HG03520 (cell line): Measurements from ENCODE around the gene RPS21.

Experiments used
- ATAC-seq: cut with Tn5 transposase; IDR thresholded peaks from one replicate; pipeline ENCODE4 v1.9.1; 2021; ENCODE audit warnings: mild to moderate bottlenecking, moderate library complexity; ENCODE audit not compliant: unreplicated experiment

Gene RPS21

GRCh38 chr20:62353289-62354030, 33.4 kb upstream of the RPS21 start:
- no peak for ATAC-seq

- no peak for ATAC-seq
Measured at GRCh38 chr20:62354031-62354808, 32.7 kb upstream of the RPS21 start.

GRCh38 chr20:62354811-62355341, 32.0 kb upstream of the RPS21 start:
- ATAC-seq, result no peak

GRCh38 chr20:62355516-62355877, 31.4 kb upstream of the RPS21 start:
- ATAC-seq, result no peak

- ATAC-seq, result no peak
Measured at GRCh38 chr20:62355878-62356588, 30.9 kb upstream of the RPS21 start.

- no peak for ATAC-seq
Measured at GRCh38 chr20:62356589-62357186, 30.2 kb upstream of the RPS21 start.

GRCh38 chr20:62357187-62357667, 29.7 kb upstream of the RPS21 start:
- ATAC-seq, result no peak

GRCh38 chr20:62357681-62358080, 29.2 kb upstream of the RPS21 start:
- no peak for ATAC-seq

GRCh38 chr20:62358171-62359042, 28.5 kb upstream of the RPS21 start:
- no peak for ATAC-seq

GRCh38 chr20:62359043-62359490, 27.8 kb upstream of the RPS21 start:
- ATAC-seq, result no peak

- ATAC-seq, result no peak
Measured at GRCh38 chr20:62359491-62360121, 27.3 kb upstream of the RPS21 start.

GRCh38 chr20:62360854-62361798, 25.8 kb upstream of the RPS21 start:
- no peak for ATAC-seq

- no peak for ATAC-seq
Measured at GRCh38 chr20:62361799-62362589, 24.9 kb upstream of the RPS21 start.

- ATAC-seq, result no peak
Measured at GRCh38 chr20:62362590-62362940, 24.3 kb upstream of the RPS21 start.

GRCh38 chr20:62362991-62363919, 23.6 kb upstream of the RPS21 start:
- ATAC-seq, result no peak
